D721Med (cell line): Measurements from ENCODE around the gene TRAF6.

Experiments
- DNase-seq: peaks from one replicate; pipeline ENCODE4 v3.0.0; 2011; ENCODE audit warnings: low spot score; ENCODE audit not compliant: insufficient read length
- FAIRE-seq: peaks from 2 replicates; lab custom pipeline; 2011; peaks lifted over from hg19 to GRCh38; lab: Jason Lieb, UNC
- TF ChIP-seq, protein P1 (sequence below): IDR thresholded peaks from 2 replicates; pipeline ENCODE4 v1.5.1; 2012; ENCODE audit warnings: mild to moderate bottlenecking, control low read depth; ENCODE audit not compliant: insufficient read depth; ENCODE audit errors: missing control alignments

TRAF6 gene

DNA sequence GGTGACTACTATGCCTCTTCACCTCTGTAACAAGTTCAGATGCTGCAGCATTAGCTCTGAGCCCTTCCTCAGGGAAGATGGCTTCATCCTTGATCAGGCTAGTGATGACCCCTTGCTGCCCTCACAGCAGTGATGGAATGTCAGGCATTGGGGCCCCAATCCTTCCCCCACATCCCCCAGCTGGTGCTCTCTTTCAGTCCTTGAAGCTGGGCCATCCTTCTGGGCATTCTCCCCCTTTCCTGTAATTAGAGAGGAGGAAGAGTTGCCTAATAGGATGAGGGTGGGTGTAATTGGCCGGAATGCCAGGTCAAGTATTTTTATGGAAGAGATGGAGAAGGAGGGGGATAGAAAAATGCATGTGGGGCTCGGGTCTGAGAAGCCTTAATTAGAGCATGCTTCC lies 62.6 kb downstream of the TRAF6 start:
- FAIRE-seq (no peak), DNase-seq (no peak)
- TF ChIP-seq, protein P1, sequence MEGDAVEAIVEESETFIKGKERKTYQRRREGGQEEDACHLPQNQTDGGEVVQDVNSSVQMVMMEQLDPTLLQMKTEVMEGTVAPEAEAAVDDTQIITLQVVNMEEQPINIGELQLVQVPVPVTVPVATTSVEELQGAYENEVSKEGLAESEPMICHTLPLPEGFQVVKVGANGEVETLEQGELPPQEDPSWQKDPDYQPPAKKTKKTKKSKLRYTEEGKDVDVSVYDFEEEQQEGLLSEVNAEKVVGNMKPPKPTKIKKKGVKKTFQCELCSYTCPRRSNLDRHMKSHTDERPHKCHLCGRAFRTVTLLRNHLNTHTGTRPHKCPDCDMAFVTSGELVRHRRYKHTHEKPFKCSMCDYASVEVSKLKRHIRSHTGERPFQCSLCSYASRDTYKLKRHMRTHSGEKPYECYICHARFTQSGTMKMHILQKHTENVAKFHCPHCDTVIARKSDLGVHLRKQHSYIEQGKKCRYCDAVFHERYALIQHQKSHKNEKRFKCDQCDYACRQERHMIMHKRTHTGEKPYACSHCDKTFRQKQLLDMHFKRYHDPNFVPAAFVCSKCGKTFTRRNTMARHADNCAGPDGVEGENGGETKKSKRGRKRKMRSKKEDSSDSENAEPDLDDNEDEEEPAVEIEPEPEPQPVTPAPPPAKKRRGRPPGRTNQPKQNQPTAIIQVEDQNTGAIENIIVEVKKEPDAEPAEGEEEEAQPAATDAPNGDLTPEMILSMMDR = no peak

DNA sequence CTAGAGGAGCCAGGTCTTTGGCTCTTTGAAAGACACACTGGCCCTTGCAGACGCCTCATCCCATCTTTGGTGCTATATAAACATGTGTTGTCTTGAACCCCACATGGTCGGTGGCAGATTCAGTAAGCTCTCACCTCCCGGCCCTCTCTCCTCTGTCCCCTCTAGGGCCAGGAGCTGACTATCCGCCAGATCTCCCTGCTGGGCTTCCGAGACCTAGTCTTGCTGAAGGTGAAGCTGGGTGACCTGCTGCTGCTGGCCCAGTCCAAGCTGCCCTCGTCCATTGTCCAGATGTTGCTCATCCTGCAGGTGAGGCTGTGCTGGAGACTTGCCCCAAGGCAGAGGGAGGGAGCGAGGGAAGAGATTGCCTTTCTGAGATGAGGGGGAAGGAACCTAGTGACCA lies 63.9 kb downstream of the TRAF6 start:
- FAIRE-seq (no peak), DNase-seq (no peak)
- TF ChIP-seq, protein P1 = no peak

DNA sequence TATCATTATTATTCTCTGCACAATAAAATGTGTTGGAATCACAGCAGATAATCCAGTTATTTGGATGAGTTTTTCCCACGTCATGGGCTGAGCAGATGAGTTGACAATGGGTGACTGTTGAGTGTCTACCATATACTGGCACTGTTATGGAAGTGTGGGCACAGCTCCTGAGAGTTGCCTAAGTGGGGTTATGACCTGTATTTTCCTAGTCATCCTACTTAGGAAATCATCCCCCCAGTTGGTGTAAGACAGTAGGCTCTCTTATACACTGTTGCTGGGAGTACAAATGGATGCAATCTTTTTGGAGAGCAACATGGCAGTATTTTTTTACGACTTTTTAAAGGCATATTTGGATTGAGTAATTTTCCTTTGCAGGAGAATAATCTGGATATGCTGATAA lies 66.4 kb downstream of the TRAF6 start:
- FAIRE-seq (no peak), DNase-seq (no peak)
- TF ChIP-seq, protein P1 = no peak

DNA sequence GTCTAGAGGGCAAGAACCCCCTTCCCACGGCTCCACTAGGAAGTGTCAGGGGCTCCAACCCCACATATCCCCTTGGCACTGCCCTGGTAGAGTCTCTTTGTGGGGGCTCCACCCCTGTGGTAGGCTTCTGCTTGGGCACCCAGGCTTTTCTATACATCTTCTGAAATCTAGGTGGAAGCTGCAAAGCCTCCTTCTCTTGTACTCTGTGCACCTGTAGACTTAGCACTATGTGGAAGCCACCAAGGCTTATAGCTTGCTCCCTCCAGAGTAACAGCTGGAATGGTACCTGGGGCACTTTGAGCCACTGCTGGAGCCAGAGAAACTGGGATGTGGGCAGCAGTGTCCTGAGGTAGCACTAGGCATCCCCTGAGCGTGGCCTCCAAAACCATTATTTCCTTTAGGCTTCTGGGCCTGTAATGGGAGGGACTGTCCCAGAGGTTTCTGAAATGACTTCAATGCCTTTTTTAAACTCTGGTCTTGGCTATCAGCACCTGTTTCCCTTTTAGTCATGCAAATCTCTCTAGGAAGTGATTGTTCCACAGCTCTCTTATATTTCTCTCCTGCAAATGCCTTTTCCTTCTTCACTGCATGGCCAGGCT lies 68.4 kb downstream of the TRAF6 start:
- FAIRE-seq (no peak), DNase-seq (no peak)
- TF ChIP-seq, protein P1 = no peak

DNA sequence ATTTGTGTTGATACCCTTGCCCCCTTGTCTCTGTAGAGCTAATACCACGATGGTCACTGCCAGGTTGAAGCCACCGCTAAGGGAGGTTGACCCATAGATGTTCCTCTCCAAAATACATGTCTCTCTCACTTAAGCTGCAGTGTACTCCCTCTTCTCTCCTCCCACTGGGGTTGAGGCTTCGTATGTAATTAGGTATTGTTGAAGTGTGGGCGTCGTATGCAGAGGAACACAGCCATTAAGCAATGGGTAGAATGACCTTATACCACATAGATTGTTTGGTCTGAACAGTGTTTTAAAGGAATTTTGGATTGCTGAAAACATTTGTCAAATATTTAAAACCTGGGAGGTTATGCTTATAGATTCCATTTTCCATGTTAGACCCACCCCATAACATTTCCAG lies 71.9 kb downstream of the TRAF6 start:
- TF ChIP-seq, protein P1 = no peak
- DNase-seq (no peak), FAIRE-seq (no peak)

- TF ChIP-seq, protein P1 = no peak
- no peak for FAIRE-seq
Observed at GRCh38 chr11:36437413-36437812, 72.7 kb downstream of the TRAF6 start.

More at GRCh38 chr11:36437413-36437812, 72.7 kb downstream of the TRAF6 start:
- DNase-seq = no peak
